ENCODE measurements around the gene RTBDN. TPM values are rescaled to one million over a fixed set of nuclear protein-coding genes. Genes with fewer than 3 reads are reported as not detected.

Gene RTBDN
- total and polyA plus RNA-seq, 2 experiments from 2014 or later = 4.1 to 4.6 TPM

DNA sequence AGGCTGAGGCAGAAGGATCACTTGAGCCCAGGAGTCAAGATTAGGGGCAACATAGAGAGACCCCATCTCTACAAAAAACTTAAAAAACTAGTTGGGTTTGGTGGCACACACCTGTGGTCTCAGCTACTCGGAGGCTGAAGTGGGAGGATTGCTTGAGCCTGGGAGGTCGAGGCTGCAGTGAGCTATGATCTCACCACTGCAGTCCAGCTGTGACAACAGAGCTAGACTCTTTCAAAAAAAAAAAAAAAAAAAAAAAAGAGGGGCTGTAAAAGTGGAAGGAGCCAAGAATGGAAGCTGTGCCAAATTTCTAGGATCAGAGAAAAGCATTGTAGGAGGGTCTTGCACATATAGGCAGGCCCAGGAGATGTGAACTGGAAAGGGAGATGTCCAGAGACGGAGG lies 37.3 kb upstream of the RTBDN start:
- no peaks in the 10 kb centered on the region for H3K79me2 ChIP-seq (replicated peaks; ENCODE audit: insufficient read depth)

DNA sequence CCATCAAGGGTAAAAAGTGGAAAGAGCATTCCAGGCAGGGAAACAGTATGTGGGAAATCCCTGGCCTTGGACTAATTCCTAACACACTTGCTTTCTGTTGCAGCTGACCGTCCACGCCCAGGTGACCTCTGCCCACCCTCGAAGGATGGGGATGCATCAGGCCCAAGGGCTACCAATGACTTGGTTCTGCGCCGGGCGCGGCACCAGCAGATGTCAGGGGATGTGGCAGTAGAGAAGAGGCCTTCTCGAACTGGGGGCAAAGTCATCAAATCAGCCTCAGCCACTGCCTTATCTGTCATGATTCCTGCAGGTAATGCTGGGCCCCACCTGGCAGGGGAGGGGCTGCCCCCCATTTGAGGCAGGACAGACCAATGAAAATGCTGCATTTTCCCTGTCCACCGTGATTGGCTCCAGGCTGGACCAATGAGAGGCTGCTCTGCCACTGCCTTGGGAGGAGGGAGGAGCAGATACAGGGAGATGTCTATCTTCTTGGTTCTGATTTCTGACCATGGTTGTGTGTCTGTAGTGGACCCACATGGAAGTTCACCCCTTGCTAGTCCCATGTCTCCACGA lies 34.2 kb upstream of the RTBDN start:
- ATAC-seq (peak; percentile 19), DNase-seq (ENCODE audit: low spot score) (peak; percentile 71)
- Histone ChIP-seq H3F3A (replicated peaks; ENCODE audit: low read depth) (peaks cover 24% of the 10 kb centered on the region), H2AFZ (no peak overlapping the region), H3K27me3 (ENCODE audit: insufficient read depth) (no peaks in the 10 kb centered on the region), H3K4me1 (ENCODE audit: insufficient read depth) (peaks cover 21% of the 10 kb centered on the region), H3K36me3 (ENCODE audit: insufficient read depth) (no peaks in the 10 kb centered on the region), H4K20me1 (replicated peaks; ENCODE audit: insufficient read depth) (no peaks in the 10 kb centered on the region; the same call in 1 of the 2 replicates), H3K79me2 (replicated peaks; ENCODE audit: insufficient read depth) (no peaks in the 10 kb centered on the region), H3K4me3 (peak overlapping the region; percentile 74; the same call in 1 of the 2 replicates), H3K4me2 (no peak overlapping the region), H3K27ac (ENCODE audit: low read depth) (no peak overlapping the region), H3K9me2 (ENCODE audit: insufficient read depth) (no peaks in the 10 kb centered on the region)
- peak overlapping the region; percentile 57; the same call in 1 of the 2 replicates for H3K27ac Mint-ChIP-seq
- peak overlapping the region; percentile 75; the same call in 1 of the 3 replicates for H3K4me3 Mint-ChIP-seq
- H3K9me3 Mint-ChIP-seq = peaks cover 13% of the 10 kb centered on the region
- H3K36me3 Mint-ChIP-seq (ENCODE audit: low read depth) = peaks cover 38% of the 10 kb centered on the region
- H3K27me3 Mint-ChIP-seq (ENCODE audit: insufficient read depth, low read depth, poor library complexity) = peaks cover 11% of the 10 kb centered on the region
- peaks cover 27% of the 10 kb centered on the region for H3K4me1 Mint-ChIP-seq
- TF ChIP-seq ZNF331 (CRISPR knock-in tag; IDR thresholded peaks at IDR 0.05; ENCODE audit: low read depth) (no peak), STAT1 (IDR thresholded peaks at IDR 0.05; ENCODE audit: unreplicated experiment) (no peak), EZH2phosphoT487 (IDR thresholded peaks at IDR 0.05; ENCODE audit: unreplicated experiment) (no peak), CTCF (conservative IDR thresholded peaks at IDR 0.05; ENCODE audit: low read depth in 2 of 2) (no peak), JUNB (IDR thresholded peaks at IDR 0.05; ENCODE audit: unreplicated experiment) (no peak), ZNF114 (CRISPR knock-in tag; IDR thresholded peaks at IDR 0.05) (no peak), EZH2 (IDR thresholded peaks at IDR 0.05; ENCODE audit: low read depth, unreplicated experiment) (no peak), POLR2AphosphoS5 (IDR thresholded peaks at IDR 0.05; ENCODE audit: low read depth) (no peak), ZNF462 (CRISPR knock-in tag; IDR thresholded peaks at IDR 0.05) (no peak)
- TF ChIP-seq, protein P1, sequence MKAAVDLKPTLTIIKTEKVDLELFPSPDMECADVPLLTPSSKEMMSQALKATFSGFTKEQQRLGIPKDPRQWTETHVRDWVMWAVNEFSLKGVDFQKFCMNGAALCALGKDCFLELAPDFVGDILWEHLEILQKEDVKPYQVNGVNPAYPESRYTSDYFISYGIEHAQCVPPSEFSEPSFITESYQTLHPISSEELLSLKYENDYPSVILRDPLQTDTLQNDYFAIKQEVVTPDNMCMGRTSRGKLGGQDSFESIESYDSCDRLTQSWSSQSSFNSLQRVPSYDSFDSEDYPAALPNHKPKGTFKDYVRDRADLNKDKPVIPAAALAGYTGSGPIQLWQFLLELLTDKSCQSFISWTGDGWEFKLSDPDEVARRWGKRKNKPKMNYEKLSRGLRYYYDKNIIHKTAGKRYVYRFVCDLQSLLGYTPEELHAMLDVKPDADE (IDR thresholded peaks at IDR 0.05) = no peak

More for the DNA sequence above, 37.3 kb upstream of the RTBDN start:
- Histone ChIP-seq H2AFZ (no peak overlapping the region), H3K4me2 (no peak overlapping the region), H3K4me3 (no peak overlapping the region), H3K9me2 (ENCODE audit: insufficient read depth) (no peaks in the 10 kb centered on the region), H3K36me3 (ENCODE audit: insufficient read depth) (no peaks in the 10 kb centered on the region), H3K27ac (ENCODE audit: low read depth) (no peak overlapping the region), H3K27me3 (ENCODE audit: insufficient read depth) (no peaks in the 10 kb centered on the region), H3K4me1 (ENCODE audit: insufficient read depth) (peaks cover 7% of the 10 kb centered on the region), H3F3A (replicated peaks; ENCODE audit: low read depth) (peaks cover 18% of the 10 kb centered on the region), H4K20me1 (replicated peaks; ENCODE audit: insufficient read depth) (no peaks in the 10 kb centered on the region; the same call in 1 of the 2 replicates)
- ATAC-seq = no peak
- H3K27ac Mint-ChIP-seq = no peak overlapping the region
- peaks cover 8% of the 10 kb centered on the region for H3K27me3 Mint-ChIP-seq (ENCODE audit: insufficient read depth, low read depth, poor library complexity)
- H3K4me1 Mint-ChIP-seq = peaks cover 5% of the 10 kb centered on the region
- no peak for TF ChIP-seq POLR2AphosphoS5 (IDR thresholded peaks at IDR 0.05; ENCODE audit: low read depth)
- no peak overlapping the region for H3K4me3 Mint-ChIP-seq
- peaks cover 13% of the 10 kb centered on the region for H3K9me3 Mint-ChIP-seq
- no peak for DNase-seq (ENCODE audit: low spot score)
- peaks cover 50% of the 10 kb centered on the region for H3K36me3 Mint-ChIP-seq (ENCODE audit: low read depth)

Data from GM23338 (cell line).